NCI-H524 (cell line): ENCODE data around the gene TNFAIP8L2.
A peak's percentile ranks its signal among the peaks of the same experiment; 100 is the strongest.
"Not testable (repeated sequence)": the region's sequence is repeated elsewhere in the genome, so short reads cannot be mapped to it uniquely, and the experiment has no call there.

Experiments
- DNase-seq, 2 experiments: peaks; one replicate each; lab custom pipeline; 2025; lab: John Stamatoyannopoulos, UW

Gene TNFAIP8L2

DNA sequence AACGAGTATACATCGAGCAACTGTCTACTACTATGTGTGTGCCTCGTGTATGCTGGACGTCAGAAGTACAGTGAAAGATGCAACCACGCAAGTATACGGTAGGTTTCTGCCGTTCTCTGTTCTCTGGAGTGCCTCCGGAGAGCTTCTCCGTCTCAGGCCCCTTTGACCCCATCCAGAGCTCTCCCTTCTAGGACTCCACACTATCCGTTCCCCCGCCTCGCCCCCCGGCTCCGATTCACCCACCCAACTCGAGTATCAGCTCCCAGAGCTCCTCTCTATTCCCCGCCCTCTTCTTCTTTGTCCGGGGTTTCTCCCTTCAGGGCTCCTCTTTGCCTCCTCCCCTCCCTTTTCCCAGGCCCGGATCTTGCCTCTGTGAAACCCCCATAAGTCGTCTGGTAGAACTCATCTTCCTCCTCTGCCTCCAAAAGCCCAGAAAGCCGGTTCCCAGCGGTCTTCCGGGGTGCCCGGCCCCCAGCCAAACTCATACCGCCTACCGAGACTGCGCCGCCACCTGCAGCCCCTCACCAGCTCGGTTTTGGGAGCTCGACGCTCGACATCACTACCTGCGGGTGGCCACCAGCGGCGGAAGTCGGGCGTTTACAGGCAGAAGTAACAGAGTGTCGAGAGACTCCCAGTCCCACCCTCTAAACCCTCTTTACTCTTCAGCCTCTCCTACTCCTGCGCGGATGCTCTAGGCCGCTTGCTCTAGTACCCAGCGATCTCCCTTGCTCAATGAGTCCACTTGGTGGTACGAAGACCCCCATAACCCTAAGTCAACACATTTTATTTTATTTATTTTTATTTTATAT, 33.4 kb downstream of the TNFAIP8L2 start, which contains the start of gene VPS72:
TSS of gene VPS72 (minus strand) at position 561 of the 809 bp plus-strand sequence. CDS start at position 485, 76 bp downstream.
- DNase-seq = peak; percentile 83 to 91

GRCh38 chr1:151192047-151192446, 35.6 kb downstream of the TNFAIP8L2 start:
- DNase-seq = no peak

- no peak for DNase-seq
Measured at GRCh38 chr1:151193304-151193703, 36.9 kb downstream of the TNFAIP8L2 start.

DNA sequence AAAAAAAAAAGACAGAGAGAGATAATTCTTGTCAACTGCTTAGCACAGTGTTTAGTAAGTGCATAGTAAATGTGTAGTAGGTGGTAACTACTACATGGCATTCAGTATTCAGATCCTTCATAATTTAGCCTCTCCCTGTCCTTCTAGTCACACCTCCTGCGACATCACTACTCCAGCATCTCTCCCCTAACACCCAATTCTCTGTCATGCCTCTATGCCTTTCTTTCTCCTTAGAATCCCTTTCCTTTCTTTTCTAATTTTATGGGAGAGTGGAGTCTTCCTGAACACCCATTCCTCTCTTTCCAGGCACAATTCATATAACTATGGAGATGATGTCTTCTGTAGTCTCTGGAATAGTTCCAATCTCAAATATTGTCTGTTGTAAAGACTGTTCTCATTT, 37.4 kb downstream of the TNFAIP8L2 start:
- no peak for DNase-seq

- not testable (repeated sequence) for DNase-seq
Measured at GRCh38 chr1:151194894-151195594, 38.6 kb downstream of the TNFAIP8L2 start.

GRCh38 chr1:151196292-151196800, 39.9 kb downstream of the TNFAIP8L2 start:
- peak; percentile 75 to 82 for DNase-seq

GRCh38 chr1:151197863-151198253, 41.4 kb downstream of the TNFAIP8L2 start:
- no peak for DNase-seq

DNA sequence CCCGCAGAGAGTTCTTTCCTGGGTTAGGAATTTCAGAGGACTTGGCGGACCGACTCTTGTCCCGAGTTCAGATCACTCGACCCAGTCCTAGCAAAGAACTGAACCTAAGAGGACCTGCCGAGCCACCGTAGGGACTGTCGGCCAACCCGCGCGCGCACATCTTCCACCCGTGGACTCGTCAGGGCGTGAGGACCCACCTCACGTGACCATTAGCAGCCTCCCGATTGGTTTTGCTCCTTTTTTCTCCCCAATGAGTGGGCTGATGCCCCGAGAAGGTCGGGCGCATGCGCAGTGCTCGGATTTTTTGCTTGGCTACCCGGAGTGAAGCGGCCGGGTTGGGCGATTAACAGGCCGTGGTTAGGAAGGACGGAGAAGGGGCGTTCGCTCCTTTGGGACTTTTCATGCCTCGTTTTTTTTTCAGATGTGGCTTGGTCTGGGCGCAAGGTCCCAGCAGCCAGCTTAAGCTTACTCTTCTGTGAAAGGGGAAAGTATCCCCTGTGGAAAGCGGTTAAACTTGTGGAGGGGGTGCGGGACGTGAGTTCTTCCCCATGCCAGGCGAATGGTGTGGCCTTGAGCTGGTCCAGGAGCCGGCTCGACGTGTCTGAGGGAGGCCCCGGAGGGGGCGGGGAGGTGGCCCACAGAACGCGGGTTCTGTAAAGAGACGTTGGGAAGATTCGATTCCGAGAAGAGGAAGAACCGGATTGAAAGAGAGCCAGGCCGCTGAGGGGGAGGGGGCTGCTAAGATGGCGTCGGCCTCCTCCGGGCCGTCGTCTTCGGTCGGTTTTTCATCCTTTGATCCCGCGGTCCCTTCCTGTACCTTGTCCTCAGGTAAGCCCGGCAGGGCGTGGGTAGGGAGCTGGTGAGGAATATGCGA, 42.0 kb downstream of the TNFAIP8L2 start, which contains the start of gene PIP5K1A:
TSS of gene PIP5K1A (plus strand) at position 299 of the 874 bp plus-strand sequence. CDS start at position 744, 445 bp downstream.
- peak; percentile 93 to 98 for DNase-seq

- no peak for DNase-seq
Measured at GRCh38 chr1:151199873-151200581, 43.6 kb downstream of the TNFAIP8L2 start.

DNA sequence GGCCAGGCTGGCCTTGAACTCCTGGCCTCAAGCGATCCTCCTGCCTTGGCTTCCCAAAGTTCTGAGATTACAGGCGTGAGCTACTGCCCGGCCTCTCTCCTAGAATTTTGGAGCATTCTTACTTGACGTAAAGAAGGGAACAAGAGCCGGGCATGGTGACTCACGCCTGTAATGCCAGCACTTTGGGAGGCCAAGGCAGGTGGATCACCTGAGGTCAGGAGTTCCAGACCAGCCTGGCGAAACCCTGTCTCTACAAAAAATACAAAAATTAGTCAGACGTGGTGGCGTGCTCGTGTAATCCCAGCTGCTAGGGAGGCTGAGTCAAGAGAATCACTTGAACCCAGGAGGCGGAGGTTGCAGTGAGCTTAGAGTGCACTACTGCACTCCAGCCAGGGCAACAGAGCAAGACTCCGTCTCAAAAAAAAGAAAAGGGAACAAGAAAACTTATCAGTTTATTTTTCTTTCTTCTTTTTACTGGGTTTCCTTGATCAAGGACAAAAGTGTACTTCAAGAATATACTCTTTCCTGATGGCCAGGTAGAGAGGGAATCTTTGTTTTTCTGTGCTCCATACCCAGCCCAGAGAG, 49.0 kb downstream of the TNFAIP8L2 start:
- DNase-seq = not testable (repeated sequence)
